Tibial artery (tissue), 4 donors: ENCODE results near the gene HPD.
A peak's percentile ranks its signal among the peaks of the same experiment; 100 is the strongest.

Source experiments
- DNase-seq, 2 donors: peaks; one replicate each; pipeline ENCODE4 v3.0.0-alpha.2; 2019
- H3K27ac ChIP-seq, 2 donors: fragments of 200-600 bp; sonication (generic) in 1 of 2; 1 replicate in 1 of 2; 2 replicates in 1 of 2; pipeline ENCODE4 v1.5.1; 2018 to 2019; ENCODE audit warnings: mild to moderate bottlenecking in 1 of 2
- H3K27me3 ChIP-seq, 2 donors: fragments of 200-600 bp; sonication (generic) in 1 of 2; one replicate each; pipeline versions ENCODE4 v1.5.1 to v1.6.0; 2016 to 2019
- H3K36me3 ChIP-seq, 3 donors: fragments of 200-600 bp; sonication (generic) in 2 of 3; one replicate each; pipeline ENCODE4 v1.5.1; 2016 to 2019; ENCODE audit warnings: mild to moderate bottlenecking in 2 of 3
- H3K4me1 ChIP-seq, 4 donors: fragments of 200-600 bp; sonication (generic) in 2 of 4; 1 replicate in 3 of 4; 2 replicates in 1 of 4; pipeline ENCODE4 v1.5.1; 2016 to 2019
- H3K4me3 ChIP-seq, 2 donors: fragments of 200-600 bp; sonication (generic) in 1 of 2; 1 replicate in 1 of 2; 2 replicates in 1 of 2; pipeline ENCODE4 v1.5.1; 2018 to 2019; ENCODE audit warnings: mild to moderate bottlenecking in 2 of 2
- H3K9me3 ChIP-seq, 3 donors: fragments of 200-600 bp; sonication (generic) in 1 of 3; one replicate each; pipeline ENCODE4 v1.5.1; 2016 to 2019
- CTCF ChIP-seq, 2 experiments: fragments of 200-600 bp in 1 of 2; fragments of 450-650 bp in 1 of 2; IDR thresholded peaks; one replicate each; pipeline ENCODE4 v1.5.1; 2017 to 2019; ENCODE audit warnings: antibody characterized with exemption in 2 of 2, mild to moderate bottlenecking in 1 of 2, moderate library complexity in 1 of 2
- intact Hi-C: fragments of 100-400 bp; cut with DNase I; formaldehyde crosslinking; loops from one replicate; pipeline ENCODE4 v1.15.0; 2023; ENCODE audit warnings: low total_unique reads

The HPD gene

GRCh38 chr12:121811434-121812319, 47.0 kb downstream of the HPD start:
- Histone ChIP-seq H3K4me1 (peaks cover 0 to 54% (median 52%) of the 10 kb centered on the region in 4 donors), H3K36me3 (peaks cover 43 to 71% (median 66%) of the 10 kb centered on the region in 3 donors), H3K27ac (peak overlapping the region; percentile 74 to 88), H3K4me3 (peak overlapping the region; percentile 57), H3K27me3 (no peaks in the 10 kb centered on the region), H3K9me3 (no peaks in the 10 kb centered on the region)
- DNase-seq = peak in 1 of 2 donors; percentile 86
- peak; percentile 98 to 99 for TF ChIP-seq CTCF (IDR thresholded peaks at IDR 0.05)
- intact Hi-C loops = loop anchor here (1.0 to 5.0 kb wide), 2 partner anchors 17 to 76 kb away; partner anchors contain the start of gene PSMD9

DNA sequence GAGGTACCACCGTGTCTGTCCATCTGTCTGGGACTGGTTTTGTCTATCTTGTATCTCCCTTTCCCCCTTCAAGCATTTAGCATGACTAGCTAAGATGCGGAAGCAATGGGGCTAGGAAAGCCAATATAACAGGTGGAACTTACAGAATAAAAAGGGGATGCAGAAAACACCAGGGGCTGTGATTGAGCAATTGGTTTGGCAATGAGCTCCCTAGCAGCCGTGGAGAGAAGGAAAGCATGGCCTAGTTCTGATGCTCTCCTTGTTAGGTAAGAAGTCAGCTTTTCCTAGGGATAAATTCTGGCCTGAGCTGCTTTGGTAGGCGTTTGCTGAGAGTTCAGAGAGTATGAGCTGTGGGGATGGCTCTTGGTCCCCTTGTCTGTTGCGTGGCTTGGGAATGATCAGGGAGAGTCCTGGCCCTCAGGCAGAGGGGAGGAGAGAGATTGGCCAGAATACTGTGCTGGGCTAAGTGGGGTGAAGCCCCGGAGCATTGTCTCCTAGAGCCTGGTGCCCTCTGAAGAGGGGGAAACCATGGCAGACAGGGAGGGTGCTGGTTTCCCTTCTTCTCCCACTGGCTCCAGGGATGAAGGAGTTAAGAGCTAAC, 47.7 kb downstream of the HPD start:
- Histone ChIP-seq H3K27me3 (no peaks in the 10 kb centered on the region), H3K9me3 (no peaks in the 10 kb centered on the region), H3K27ac (peak overlapping the region; percentile 74 to 88), H3K36me3 (peaks cover 35 to 63% (median 58%) of the 10 kb centered on the region in 3 donors), H3K4me3 (peak overlapping the region; percentile 57), H3K4me1 (peaks cover 0 to 62% (median 59%) of the 10 kb centered on the region in 4 donors)
- intact Hi-C loops = loop anchor here (5.0 kb wide), 1 partner anchor 76 kb away; the partner anchor contains the start of gene PSMD9
- DNase-seq = no peak
- TF ChIP-seq CTCF (IDR thresholded peaks at IDR 0.05) = no peak

DNA sequence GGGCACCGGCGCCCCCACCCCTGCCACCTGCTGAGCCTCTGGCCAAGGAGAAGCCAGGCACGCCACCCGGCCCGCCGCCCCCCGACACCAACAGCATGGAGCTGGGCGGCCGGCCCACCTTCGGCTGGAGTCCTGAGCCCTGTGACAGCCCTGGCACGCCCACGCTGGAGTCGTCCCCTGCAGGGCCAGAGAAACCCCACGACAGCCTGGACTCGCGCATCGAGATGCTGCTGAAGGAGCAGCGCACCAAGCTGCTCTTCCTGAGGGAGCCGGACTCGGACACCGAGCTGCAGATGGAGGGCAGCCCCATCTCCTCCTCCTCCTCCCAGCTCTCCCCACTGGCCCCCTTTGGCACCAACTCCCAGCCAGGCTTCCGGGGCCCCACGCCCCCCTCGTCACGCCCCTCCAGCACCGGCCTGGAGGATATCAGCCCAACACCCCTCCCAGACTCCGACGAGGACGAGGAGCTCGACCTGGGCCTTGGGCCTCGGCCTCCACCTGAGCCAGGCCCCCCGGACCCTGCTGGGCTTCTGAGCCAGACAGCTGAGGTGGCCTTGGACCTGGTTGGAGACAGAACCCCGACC, 48.3 kb downstream of the HPD start:
- Histone ChIP-seq H3K36me3 (peaks cover 29 to 57% (median 52%) of the 10 kb centered on the region in 3 donors), H3K4me1 (peaks cover 0 to 66% (median 63%) of the 10 kb centered on the region in 4 donors), H3K4me3 (no peak overlapping the region), H3K27ac (peak overlapping the region; percentile 74 to 88), H3K27me3 (no peaks in the 10 kb centered on the region), H3K9me3 (no peaks in the 10 kb centered on the region)
- intact Hi-C loops = loop anchor here (5.0 kb wide), 1 partner anchor 77 kb away; the partner anchor contains the start of gene PSMD9
- peak in 1 of 2 donors; percentile 66 for DNase-seq
- TF ChIP-seq CTCF (IDR thresholded peaks at IDR 0.05) = no peak

DNA sequence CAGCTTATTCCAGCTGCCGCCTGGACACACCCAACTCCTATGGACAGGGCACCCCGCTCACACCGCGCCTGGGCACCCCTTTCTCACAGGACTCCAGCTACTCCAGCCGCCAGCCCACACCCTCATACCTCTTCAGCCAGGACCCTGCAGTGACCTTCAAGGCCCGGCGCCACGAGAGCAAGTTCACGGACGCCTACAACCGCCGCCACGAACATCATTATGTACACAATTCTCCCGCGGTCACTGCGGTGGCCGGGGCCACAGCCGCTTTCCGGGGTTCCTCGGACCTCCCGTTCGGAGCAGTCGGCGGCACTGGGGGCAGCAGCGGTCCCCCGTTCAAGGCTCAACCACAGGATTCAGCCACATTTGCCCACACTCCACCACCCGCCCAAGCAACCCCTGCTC, 48.9 kb downstream of the HPD start:
- DNase-seq = no peak
- Histone ChIP-seq H3K27ac (no peak overlapping the region), H3K36me3 (peaks cover 23 to 51% (median 46%) of the 10 kb centered on the region in 3 donors), H3K27me3 (no peaks in the 10 kb centered on the region), H3K4me1 (peaks cover 0 to 68% (median 64%) of the 10 kb centered on the region in 4 donors), H3K9me3 (no peaks in the 10 kb centered on the region), H3K4me3 (no peak overlapping the region)
- TF ChIP-seq CTCF (IDR thresholded peaks at IDR 0.05) = no peak
- intact Hi-C loops = loop anchor here (5.0 kb wide), 1 partner anchor 78 kb away; the partner anchor contains the start of gene PSMD9

DNA sequence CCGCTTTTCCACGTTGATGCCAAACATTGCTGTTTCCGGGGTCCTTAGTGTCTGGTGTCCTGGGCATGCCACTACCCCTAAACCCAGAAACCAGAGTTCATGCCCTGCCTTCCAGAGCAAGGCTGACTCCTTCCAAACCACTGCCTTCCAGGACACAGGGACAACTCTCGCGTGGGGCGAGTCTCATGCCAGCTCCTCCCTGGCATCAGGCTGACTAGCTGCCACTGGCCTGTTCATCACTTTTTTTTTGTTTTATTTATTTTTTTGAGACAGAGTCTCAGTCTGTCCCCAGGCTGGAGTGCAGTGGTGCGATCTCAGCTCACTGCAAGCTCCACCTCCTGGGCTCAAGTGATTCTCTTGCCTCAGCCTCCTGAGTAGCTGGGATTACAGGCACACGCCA, 50.0 kb downstream of the HPD start:
- H3K27me3 ChIP-seq = no peaks in the 10 kb centered on the region
- peaks cover 0 to 65% (median 59%) of the 10 kb centered on the region in 4 donors for H3K4me1 ChIP-seq
- no peak for DNase-seq
- no peak overlapping the region for H3K4me3 ChIP-seq
- H3K9me3 ChIP-seq = no peaks in the 10 kb centered on the region
- intact Hi-C loops = no loop called here
- H3K27ac ChIP-seq = no peak overlapping the region
- peaks cover 18 to 41% (median 40%) of the 10 kb centered on the region in 3 donors for H3K36me3 ChIP-seq
- no peak for TF ChIP-seq CTCF (IDR thresholded peaks at IDR 0.05)
